Adipocyte (in vitro differentiated cells): ENCODE measurements around the gene MAPRE3.

Experiments used
- DNase-seq: peaks from one replicate; pipeline ENCODE4 v3.0.0-alpha.2; 2015; ENCODE audit warnings: low read depth
- H3K27me3 ChIP-seq: replicated peaks from 2 replicates; pipeline ENCODE4 v1.7.0; 2013; ENCODE audit warnings: mild to moderate bottlenecking, low read length, moderate library complexity; ENCODE audit not compliant: control insufficient read depth, insufficient read depth
- H3K36me3 ChIP-seq: 2 replicates; pipeline ENCODE4 v1.7.0; 2013; ENCODE audit warnings: low read length, mild to moderate bottlenecking, moderate library complexity; ENCODE audit not compliant: control insufficient read depth, insufficient read depth, severe bottlenecking
- H3K4me1 ChIP-seq: 2 replicates; pipeline ENCODE4 v1.7.0; 2013; ENCODE audit warnings: mild to moderate bottlenecking, low read length, moderate library complexity; ENCODE audit not compliant: control insufficient read depth, insufficient read depth
- H3K4me3 ChIP-seq: 2 replicates; pipeline ENCODE4 v1.7.0; 2013; ENCODE audit warnings: mild to moderate bottlenecking, low read length, moderate library complexity
- H3K9ac ChIP-seq: 2 replicates; pipeline ENCODE4 v1.7.0; 2013; ENCODE audit warnings: mild to moderate bottlenecking, low read length, moderate library complexity
- H3K9me3 ChIP-seq: 2 replicates; pipeline ENCODE4 v1.7.0; 2013; ENCODE audit warnings: mild to moderate bottlenecking, low read length, moderate library complexity; ENCODE audit not compliant: control insufficient read depth

Gene MAPRE3

DNA sequence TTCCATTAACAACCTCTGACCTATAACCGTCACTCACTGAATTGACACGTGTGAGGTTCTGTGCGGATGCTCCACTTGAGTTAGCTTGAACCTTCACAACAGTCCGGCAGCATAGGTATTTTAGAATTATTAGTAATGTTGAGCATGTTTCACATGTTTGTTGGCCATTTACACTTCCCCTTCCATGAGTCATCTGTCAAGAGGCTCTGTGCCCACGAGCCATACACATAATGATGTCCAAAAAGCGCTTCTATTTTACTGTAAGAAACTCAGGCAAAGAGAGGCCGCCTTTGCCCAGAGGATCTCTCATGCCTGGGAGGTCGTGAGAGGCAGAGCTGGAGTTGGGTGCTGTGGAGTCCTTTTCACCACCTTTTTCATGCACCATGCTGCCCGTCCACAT, 33.4 kb downstream of the MAPRE3 start:
- Histone ChIP-seq H3K4me1 (peaks cover 12% of the 10 kb centered on the region), H3K27me3 (no peaks in the 10 kb centered on the region), H3K9me3 (no peaks in the 10 kb centered on the region), H3K9ac (no peak overlapping the region), H3K4me3 (no peak overlapping the region), H3K36me3 (no peaks in the 10 kb centered on the region)
- no peak for DNase-seq

GRCh38 chr2:27006602-27007415, 36.4 kb downstream of the MAPRE3 start:
- H3K27me3 ChIP-seq: no peaks in the 10 kb centered on the region
- no peak overlapping the region for H3K4me3 ChIP-seq
- no peaks in the 10 kb centered on the region for H3K9me3 ChIP-seq
- no peak overlapping the region for H3K9ac ChIP-seq
- no peaks in the 10 kb centered on the region for H3K36me3 ChIP-seq
- peaks cover 33% of the 10 kb centered on the region for H3K4me1 ChIP-seq
- DNase-seq: no peak

GRCh38 chr2:27007416-27008374, 37.3 kb downstream of the MAPRE3 start:
- H3K36me3 ChIP-seq: no peaks in the 10 kb centered on the region
- peaks cover 41% of the 10 kb centered on the region for H3K4me1 ChIP-seq
- H3K4me3 ChIP-seq: no peak overlapping the region
- DNase-seq: no peak
- no peaks in the 10 kb centered on the region for H3K9me3 ChIP-seq
- no peak overlapping the region for H3K9ac ChIP-seq
- H3K27me3 ChIP-seq: no peaks in the 10 kb centered on the region

DNA sequence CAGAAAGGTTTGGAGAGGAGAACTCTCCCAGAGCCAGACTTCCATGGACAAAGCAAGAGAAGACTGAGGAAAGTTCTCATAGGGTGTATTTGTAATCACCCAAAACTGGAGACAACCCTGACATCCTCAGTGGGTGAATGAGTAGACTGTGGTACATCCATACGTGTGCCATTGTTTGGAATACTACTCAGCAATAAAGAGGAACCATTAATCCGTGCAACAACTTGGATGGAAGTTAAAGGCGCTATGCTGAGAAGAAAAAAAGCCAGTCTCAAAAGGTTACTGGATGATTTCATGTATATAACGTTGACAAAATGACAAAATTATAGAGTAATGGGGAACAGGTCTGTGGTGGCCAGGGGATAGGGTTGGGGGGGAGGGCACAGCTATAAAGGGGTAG, 38.2 kb downstream of the MAPRE3 start:
- Histone ChIP-seq H3K9ac (no peak overlapping the region), H3K27me3 (no peaks in the 10 kb centered on the region), H3K4me3 (no peak overlapping the region), H3K9me3 (no peaks in the 10 kb centered on the region), H3K4me1 (peaks cover 47% of the 10 kb centered on the region), H3K36me3 (no peaks in the 10 kb centered on the region)
- DNase-seq: no peak

- H3K9me3 ChIP-seq: no peaks in the 10 kb centered on the region
- no peak overlapping the region for H3K4me3 ChIP-seq
- H3K4me1 ChIP-seq: peaks cover 43% of the 10 kb centered on the region
- peak overlapping the region; percentile 44 for H3K9ac ChIP-seq
- no peak for DNase-seq
- no peaks in the 10 kb centered on the region for H3K27me3 ChIP-seq
- no peaks in the 10 kb centered on the region for H3K36me3 ChIP-seq
Observed at GRCh38 chr2:27009083-27009482, 38.6 kb downstream of the MAPRE3 start.

GRCh38 chr2:27009716-27010115, 39.3 kb downstream of the MAPRE3 start:
- H3K9me3 ChIP-seq: no peaks in the 10 kb centered on the region
- H3K4me3 ChIP-seq: no peak overlapping the region
- no peaks in the 10 kb centered on the region for H3K27me3 ChIP-seq

GRCh38 chr2:27010139-27010538, 39.7 kb downstream of the MAPRE3 start:
- no peaks in the 10 kb centered on the region for H3K36me3 ChIP-seq
- H3K27me3 ChIP-seq: no peaks in the 10 kb centered on the region
- H3K4me1 ChIP-seq: peaks cover 46% of the 10 kb centered on the region
- H3K9ac ChIP-seq: no peak overlapping the region
- DNase-seq: no peak
- no peak overlapping the region for H3K4me3 ChIP-seq
- no peaks in the 10 kb centered on the region for H3K9me3 ChIP-seq

More at GRCh38 chr2:27009716-27010115, 39.3 kb downstream of the MAPRE3 start:
- no peak for DNase-seq
- Histone ChIP-seq H3K36me3 (no peaks in the 10 kb centered on the region), H3K4me1 (peaks cover 41% of the 10 kb centered on the region), H3K9ac (peak overlapping the region; percentile 44)

GRCh38 chr2:27013738-27014137, 43.3 kb downstream of the MAPRE3 start:
- no peak for DNase-seq
- peaks cover 76% of the 10 kb centered on the region for H3K4me1 ChIP-seq
- H3K36me3 ChIP-seq: no peaks in the 10 kb centered on the region
- no peak overlapping the region for H3K4me3 ChIP-seq
- H3K9me3 ChIP-seq: no peaks in the 10 kb centered on the region
- H3K27me3 ChIP-seq: no peaks in the 10 kb centered on the region
- H3K9ac ChIP-seq: no peak overlapping the region

DNA sequence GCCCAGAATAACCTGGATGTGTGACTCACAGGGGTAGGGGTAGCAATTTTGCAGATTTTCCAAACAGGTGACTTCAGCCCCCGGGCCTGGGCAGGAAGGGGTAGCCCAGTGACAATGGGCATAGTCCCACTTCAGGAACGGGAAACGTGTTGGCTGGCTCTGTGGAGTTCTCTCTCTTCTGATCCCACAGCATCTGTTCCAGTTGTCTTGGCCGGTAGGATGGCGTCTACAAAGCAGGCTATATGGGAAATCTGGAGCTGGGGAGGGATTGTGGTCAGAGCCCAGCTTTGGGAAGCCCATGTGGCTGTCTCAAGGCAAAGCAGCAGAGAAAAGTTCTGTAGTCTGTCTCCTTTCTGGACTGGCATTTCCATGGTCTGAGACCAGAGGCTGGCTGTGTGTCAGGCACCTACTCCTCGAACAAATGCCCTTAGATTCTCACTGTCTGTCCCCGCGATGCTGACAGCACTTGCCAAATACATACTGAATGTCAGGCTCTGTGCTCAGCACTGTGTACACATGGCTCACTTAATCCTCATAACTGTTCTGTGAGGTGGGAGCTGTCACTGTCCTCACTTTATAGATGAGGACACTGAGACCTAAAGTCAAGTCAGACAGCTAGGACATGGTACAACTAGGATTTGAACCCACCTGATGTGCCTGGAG, 44.5 kb downstream of the MAPRE3 start:
- no peaks in the 10 kb centered on the region for H3K27me3 ChIP-seq
- H3K9me3 ChIP-seq: no peaks in the 10 kb centered on the region
- H3K4me1 ChIP-seq: peaks cover 77% of the 10 kb centered on the region
- H3K9ac ChIP-seq: peak overlapping the region; percentile 62
- no peak overlapping the region for H3K4me3 ChIP-seq
- no peak for DNase-seq
- H3K36me3 ChIP-seq: no peaks in the 10 kb centered on the region

GRCh38 chr2:27016801-27017325, 46.4 kb downstream of the MAPRE3 start:
- H3K4me3 ChIP-seq: no peak overlapping the region
- peaks cover 80% of the 10 kb centered on the region for H3K4me1 ChIP-seq
- no peaks in the 10 kb centered on the region for H3K27me3 ChIP-seq
- peak overlapping the region; percentile 56 for H3K9ac ChIP-seq
- no peaks in the 10 kb centered on the region for H3K9me3 ChIP-seq
- peak; percentile 90 for DNase-seq
- H3K36me3 ChIP-seq: no peaks in the 10 kb centered on the region

- no peaks in the 10 kb centered on the region for H3K27me3 ChIP-seq
- no peak for DNase-seq
- peaks cover 13% of the 10 kb centered on the region for H3K36me3 ChIP-seq
- no peaks in the 10 kb centered on the region for H3K9me3 ChIP-seq
- H3K4me1 ChIP-seq: peaks cover 73% of the 10 kb centered on the region
- no peak overlapping the region for H3K4me3 ChIP-seq
- peak overlapping the region; percentile 56 for H3K9ac ChIP-seq
Observed at GRCh38 chr2:27018142-27018541, 47.7 kb downstream of the MAPRE3 start.
